ENCODE results near the gene ECT2L. TPM values are rescaled to one million over a fixed set of nuclear protein-coding genes. Genes with fewer than 3 reads are reported as not detected.

The ECT2L gene
- total RNA-seq, 8 experiments from 2014 or later: 0.27 to 0.84 (median 0.42) TPM

- Histone ChIP-seq H3K27ac (no peak overlapping the region), H3K4me3 (no peak overlapping the region), H3K4me1 (replicated peaks in 1 of 2) (peaks cover 5 to 11% of the 10 kb centered on the region in 2 donors)
- in situ Hi-C loops (cut with MboI; ENCODE audit: low pct_unique_long_range_greater_than_20kb in 2 of 9, low sequenced_read_pairs in 9 of 9, unreplicated experiment in 9 of 9): loop anchor here in 6 of 9 experiments (10.0 to 25.0 kb wide), 3 partner anchors 170 to 548 kb away; partner anchors contain the start of genes CITED2 (in 6 of the 6) and REPS1 (in 1 of the 6)
- ATAC-seq (replicated peaks in 6 of 8): peak in 2 of 8 experiments; percentile 41 to 63
- WGBS, 10 experiments: 0 to 93% (median 64%) methylated on average over 1 to 5 of the region's 5 CpGs
Measured at GRCh38 chr6:138814179-138814834, 18.4 kb downstream of the ECT2L start.

DNA sequence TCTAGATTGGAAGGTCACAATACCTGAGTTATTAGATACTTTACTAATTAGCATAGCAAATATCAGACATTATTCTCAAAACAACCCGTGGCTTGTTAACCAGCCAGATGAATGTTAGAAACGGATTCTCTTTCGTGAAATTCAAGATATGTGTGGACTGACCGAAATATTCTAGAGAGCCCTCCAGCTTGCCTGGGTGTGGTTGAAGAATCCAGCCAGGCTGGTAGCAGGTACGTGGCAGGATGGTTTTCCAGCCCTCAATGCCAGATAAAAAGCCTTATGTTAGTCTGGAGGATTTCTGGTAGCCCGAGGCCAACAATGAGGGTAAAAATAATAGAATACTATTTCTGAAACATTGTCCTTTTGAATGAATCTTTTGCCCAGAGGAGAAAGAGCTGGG, 19.3 kb downstream of the ECT2L start:
- in situ Hi-C loops (cut with MboI; ENCODE audit: low pct_unique_long_range_greater_than_20kb in 2 of 9, low sequenced_read_pairs in 9 of 9, unreplicated experiment in 9 of 9): loop anchor here in 6 of 9 experiments (10.0 to 25.0 kb wide), 3 partner anchors 170 to 547 kb away; partner anchors contain the start of genes CITED2 (in 6 of the 6) and REPS1 (in 1 of the 6)
- 0 to 100% (median 64%) methylated on average over 1 to 6 of the region's 6 CpGs; no CpG with 5 or more reads in 3 of the 10 experiments for WGBS, 10 experiments
- peaks cover 5 to 11% of the 10 kb centered on the region in 2 donors for H3K4me1 ChIP-seq (replicated peaks in 1 of 2)
- no peak overlapping the region for H3K4me3 ChIP-seq
- no peak for ATAC-seq (replicated peaks in 6 of 8)
- H3K27ac ChIP-seq: no peak overlapping the region

- no peak overlapping the region for H3K4me3 ChIP-seq
- WGBS, 10 experiments: 17 to 69% (median 45%) methylated on average over 1 to 4 of the region's 4 CpGs; no CpG with 5 or more reads in 2 of the 10 experiments
- H3K27ac ChIP-seq: no peak overlapping the region
- peak; percentile 38 to 87 (median 62) for ATAC-seq (replicated peaks in 6 of 8)
- in situ Hi-C loops (cut with MboI; ENCODE audit: low pct_unique_long_range_greater_than_20kb in 2 of 9, low sequenced_read_pairs in 9 of 9, unreplicated experiment in 9 of 9): loop anchor here in 6 of 9 experiments (10.0 to 25.0 kb wide), 3 partner anchors 169 to 546 kb away; partner anchors contain the start of genes CITED2 (in 6 of the 6) and REPS1 (in 1 of the 6)
- H3K4me1 ChIP-seq (replicated peaks in 1 of 2): peaks cover 5 to 11% of the 10 kb centered on the region in 2 donors
Measured at GRCh38 chr6:138815797-138816528, 20.1 kb downstream of the ECT2L start.

DNA sequence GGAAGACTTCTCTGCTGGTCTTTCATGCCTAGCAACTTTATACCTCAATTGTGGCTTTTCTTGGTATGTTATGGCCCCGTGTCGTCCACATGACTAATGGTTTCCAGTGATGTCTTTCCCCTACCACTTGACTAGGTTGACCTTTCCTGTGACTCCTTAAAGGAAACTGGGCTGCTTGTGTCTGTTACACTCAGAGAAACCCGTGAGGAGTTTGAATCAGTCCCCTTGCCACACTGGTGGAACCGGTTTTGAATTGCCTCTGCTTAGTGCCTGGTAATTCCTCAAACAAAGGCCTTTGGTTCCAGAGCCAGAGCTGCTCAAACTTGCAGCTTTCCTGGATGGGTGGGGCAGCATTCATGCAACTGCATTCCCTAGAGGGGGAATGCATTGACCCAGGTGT, 21.9 kb downstream of the ECT2L start:
- in situ Hi-C loops (cut with MboI; ENCODE audit: low pct_unique_long_range_greater_than_20kb in 2 of 9, low sequenced_read_pairs in 9 of 9, unreplicated experiment in 9 of 9): loop anchor here in 6 of 9 experiments (10.0 to 25.0 kb wide), 3 partner anchors 167 to 545 kb away; partner anchors contain the start of genes CITED2 (in 6 of the 6) and REPS1 (in 1 of the 6)
- peak in 3 of 8 experiments; percentile 16 to 29 (median 26) for ATAC-seq (replicated peaks in 6 of 8)

DNA sequence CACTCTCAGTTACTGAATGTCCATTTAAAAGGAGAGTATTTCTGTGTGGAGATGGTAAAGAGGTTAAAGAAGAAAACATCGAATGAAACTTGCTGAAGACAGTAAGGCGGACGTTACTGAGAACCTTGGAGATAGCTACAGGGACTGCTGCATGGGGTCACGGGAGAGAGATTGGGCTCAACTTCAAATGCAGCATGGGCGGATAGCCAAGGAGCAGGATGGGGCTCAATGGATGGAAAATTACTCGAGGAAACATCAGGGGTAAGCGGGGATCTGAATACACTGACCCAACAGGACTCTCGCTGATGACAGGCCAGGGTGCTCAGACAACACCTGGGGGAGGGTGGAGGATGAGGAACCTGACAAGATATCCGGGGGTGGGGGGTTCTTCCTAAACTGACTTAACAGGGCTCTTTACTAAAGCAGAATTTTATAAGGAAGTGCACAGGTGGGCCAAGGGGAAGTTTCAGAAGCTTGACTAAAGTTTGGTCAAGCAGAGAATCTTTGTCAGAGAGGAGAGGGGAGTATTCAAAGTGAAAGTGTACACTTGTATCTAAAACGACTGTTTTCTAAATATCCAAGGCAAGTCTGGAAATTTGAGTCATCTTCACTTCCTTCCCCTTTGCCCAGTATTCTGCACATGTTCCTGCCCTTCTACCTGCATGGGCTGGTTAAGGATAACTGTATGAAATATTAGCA, 22.8 kb downstream of the ECT2L start:
- no peak overlapping the region for H3K27ac ChIP-seq
- WGBS, 10 experiments: 58 to 100% (median 88%) methylated on average over 1 to 6 of the region's 10 CpGs; no CpG with 5 or more reads in 2 of the 10 experiments
- no peak for ATAC-seq (replicated peaks in 6 of 8)
- H3K4me3 ChIP-seq: no peak overlapping the region
- peaks cover 5 to 11% of the 10 kb centered on the region in 2 donors for H3K4me1 ChIP-seq (replicated peaks in 1 of 2)
- in situ Hi-C loops (cut with MboI; ENCODE audit: low pct_unique_long_range_greater_than_20kb in 2 of 9, low sequenced_read_pairs in 9 of 9, unreplicated experiment in 9 of 9): loop anchor here in 6 of 9 experiments (10.0 to 25.0 kb wide), 3 partner anchors 166 to 544 kb away; partner anchors contain the start of genes CITED2 (in 6 of the 6) and REPS1 (in 1 of the 6)

More for the DNA sequence above, 21.9 kb downstream of the ECT2L start:
- 27 to 85% (median 58%) methylated on average over 1 to 4 of the region's 4 CpGs; no CpG with 5 or more reads in 3 of the 10 experiments for WGBS, 10 experiments
- no peak overlapping the region for H3K4me3 ChIP-seq
- H3K27ac ChIP-seq: no peak overlapping the region
- peaks cover 5 to 11% of the 10 kb centered on the region in 2 donors for H3K4me1 ChIP-seq (replicated peaks in 1 of 2)

- no peak for ATAC-seq (replicated peaks in 6 of 8)
- Histone ChIP-seq H3K4me1 (replicated peaks in 1 of 2) (peaks cover 3 to 5% of the 10 kb centered on the region in 2 donors), H3K27ac (no peak overlapping the region), H3K4me3 (no peak overlapping the region)
- in situ Hi-C loops (cut with MboI; ENCODE audit: low pct_unique_long_range_greater_than_20kb in 2 of 9, low sequenced_read_pairs in 9 of 9, unreplicated experiment in 9 of 9): loop anchor here in 6 of 9 experiments (25.0 kb wide), 2 partner anchors 191 to 541 kb away; partner anchors contain the start of gene CITED2 (in 6 of the 6)
- WGBS, 10 experiments: 65 to 100% (median 89%) methylated on average over 1 to 3 of the region's 4 CpGs; no CpG with 5 or more reads in 3 of the 10 experiments
Measured at GRCh38 chr6:138821519-138821918, 25.6 kb downstream of the ECT2L start.

GRCh38 chr6:138824482-138825144, 28.7 kb downstream of the ECT2L start:
- Histone ChIP-seq H3K4me3 (no peak overlapping the region), H3K27ac (no peak overlapping the region), H3K4me1 (replicated peaks in 1 of 2) (no peaks in the 10 kb centered on the region)
- no peak for ATAC-seq (replicated peaks in 6 of 8)
- WGBS, 10 experiments: 47 to 95% (median 88%) methylated on average over 3 to 7 of the region's 11 CpGs; no CpG with 5 or more reads in 3 of the 10 experiments
- in situ Hi-C loops (cut with MboI; ENCODE audit: low pct_unique_long_range_greater_than_20kb in 2 of 9, low sequenced_read_pairs in 9 of 9, unreplicated experiment in 9 of 9): loop anchor here in 6 of 9 experiments (25.0 kb wide), 2 partner anchors 188 to 538 kb away; partner anchors contain the start of gene CITED2 (in 6 of the 6)

DNA sequence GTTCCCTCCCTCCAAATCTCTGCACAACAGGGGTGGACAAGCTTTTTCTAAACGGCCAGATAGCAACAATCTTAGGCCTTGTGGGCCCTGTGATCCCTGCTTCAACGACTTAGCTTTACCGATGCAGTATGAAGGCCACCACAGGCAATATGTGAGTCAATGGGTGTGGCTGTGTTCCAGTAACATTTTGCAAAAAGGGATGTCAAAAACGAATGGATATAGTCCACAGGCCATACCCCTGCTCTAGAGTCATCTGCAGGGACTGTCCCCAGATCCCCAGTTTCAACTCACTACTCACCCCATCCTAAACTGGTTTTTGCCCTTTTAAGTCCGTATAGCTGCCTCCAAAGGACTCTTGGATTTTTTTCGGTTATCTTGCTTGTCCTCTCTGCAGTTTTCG, 34.4 kb downstream of the ECT2L start:
- in situ Hi-C loops (cut with MboI; ENCODE audit: low pct_unique_long_range_greater_than_20kb in 2 of 9, low sequenced_read_pairs in 9 of 9, unreplicated experiment in 9 of 9): no loop called here
- peaks cover 0 to 3% of the 10 kb centered on the region in 2 donors for H3K4me1 ChIP-seq (replicated peaks in 1 of 2)
- no peak overlapping the region for H3K27ac ChIP-seq
- WGBS, 10 experiments: 41 to 94% (median 81%) methylated on average over 3 to 7 of the region's 7 CpGs; no CpG with 5 or more reads in 1 of the 10 experiments
- ATAC-seq (replicated peaks in 6 of 8): peak in 2 of 8 experiments; percentile 68 to 86
- H3K4me3 ChIP-seq: no peak overlapping the region

DNA sequence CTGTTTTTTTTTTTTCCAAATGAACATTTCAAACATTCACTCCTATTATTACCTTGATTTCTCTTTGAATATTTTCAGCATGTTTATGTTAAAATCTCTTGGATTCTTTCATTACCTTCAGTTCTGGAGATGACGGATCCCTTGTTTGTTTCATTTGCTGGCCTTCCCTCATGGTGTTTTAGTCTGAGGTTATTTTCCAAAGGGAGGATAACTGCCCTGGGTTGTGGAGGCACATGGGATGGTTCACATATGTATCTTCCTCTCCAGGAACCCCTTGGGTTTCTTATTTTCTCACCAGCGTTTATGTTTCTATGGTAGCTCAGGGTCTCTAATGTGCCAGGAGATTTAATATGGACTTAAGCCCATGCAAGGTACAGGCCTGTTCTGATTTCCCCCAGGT, 36.3 kb downstream of the ECT2L start:
- Histone ChIP-seq H3K4me3 (no peak overlapping the region), H3K27ac (no peak overlapping the region), H3K4me1 (replicated peaks in 1 of 2) (peaks cover 0 to 3% of the 10 kb centered on the region in 2 donors)
- no peak for ATAC-seq (replicated peaks in 6 of 8)
- in situ Hi-C loops (cut with MboI; ENCODE audit: low pct_unique_long_range_greater_than_20kb in 2 of 9, low sequenced_read_pairs in 9 of 9, unreplicated experiment in 9 of 9): no loop called here
- WGBS, 10 experiments: 60 to 100% (median 100%) methylated on average over 1 to 2 of the region's 2 CpGs

GRCh38 chr6:138833816-138834539, 38.1 kb downstream of the ECT2L start:
- Histone ChIP-seq H3K4me1 (replicated peaks in 1 of 2) (peaks cover 0 to 3% of the 10 kb centered on the region in 2 donors), H3K4me3 (no peak overlapping the region), H3K27ac (no peak overlapping the region)
- in situ Hi-C loops (cut with MboI; ENCODE audit: low pct_unique_long_range_greater_than_20kb in 2 of 9, low sequenced_read_pairs in 9 of 9, unreplicated experiment in 9 of 9): no loop called here
- ATAC-seq (replicated peaks in 6 of 8): peak in 4 of 8 experiments; percentile 28 to 93 (median 63)
- WGBS, 10 experiments: 48 to 100% (median 79%) methylated on average over 1 to 4 of the region's 4 CpGs

- in situ Hi-C loops (cut with MboI; ENCODE audit: low pct_unique_long_range_greater_than_20kb in 2 of 9, low sequenced_read_pairs in 9 of 9, unreplicated experiment in 9 of 9): no loop called here
- H3K4me1 ChIP-seq (replicated peaks in 1 of 2): peaks cover 0 to 3% of the 10 kb centered on the region in 2 donors
- no peak for ATAC-seq (replicated peaks in 6 of 8)
- H3K27ac ChIP-seq: no peak overlapping the region
- 76 to 91% (median 85%) methylated on average over 1 to 6 of the region's 6 CpGs; no CpG with 5 or more reads in 2 of the 10 experiments for WGBS, 10 experiments
- H3K4me3 ChIP-seq: no peak overlapping the region
Measured at GRCh38 chr6:138837246-138837645, 41.4 kb downstream of the ECT2L start.

All from motor neuron (in vitro differentiated cells).